Progenitor cell of endocrine pancreas (in vitro differentiated cells): ENCODE measurements around the gene NRP1. TPM values are rescaled to one million over a fixed set of nuclear protein-coding genes. Genes with fewer than 3 reads are reported as not detected.

Experiments
- DNase-seq: peaks from one replicate; pipeline ENCODE4 v3.0.0; 2021; ENCODE audit warnings: low spot score; ENCODE audit not compliant: unreplicated experiment
- H3K27ac Mint-ChIP-seq: 2 replicates; pipeline ENCODE4 v1.8.0; 2021; ENCODE audit warnings: mild to moderate bottlenecking, moderate library complexity, mixed read lengths
- H3K27me3 Mint-ChIP-seq: 2 replicates; pipeline ENCODE4 v1.8.0; 2021; ENCODE audit warnings: mixed read lengths
- H3K36me3 Mint-ChIP-seq: 2 replicates; pipeline ENCODE4 v1.8.0; 2022; ENCODE audit warnings: mixed read lengths; ENCODE audit not compliant: insufficient read depth
- H3K4me1 Mint-ChIP-seq: 2 replicates; pipeline ENCODE4 v1.8.0; 2021; ENCODE audit warnings: low read depth, mixed read lengths
- H3K4me3 Mint-ChIP-seq: 2 replicates; pipeline ENCODE4 v1.8.0; 2021; ENCODE audit warnings: low read depth, mild to moderate bottlenecking, moderate library complexity, mixed read lengths
- H3K9me3 Mint-ChIP-seq: 2 replicates; pipeline ENCODE4 v1.8.0; 2021; ENCODE audit warnings: low read depth, mixed read lengths
- CTCF ChIP-seq: fragments of 200-600 bp; sonication (generic); IDR thresholded peaks from one replicate; pipeline ENCODE4 v1.5.0; 2021; ENCODE audit warnings: antibody characterized with exemption, mild to moderate bottlenecking; ENCODE audit not compliant: unreplicated experiment
- total RNA-seq: library from RNA; stranded (reverse); gene quantifications from 2 replicates; pipeline ENCODE4 v1.2.1, GENCODE V29; 2021

The NRP1 gene
- total RNA-seq, 1 donor from 2014 or later, result 33.4 TPM

- no peaks in the 10 kb centered on the region for H3K9me3 Mint-ChIP-seq
- TF ChIP-seq CTCF, result no peak
- DNase-seq, result no peak
- no peaks in the 10 kb centered on the region for H3K27me3 Mint-ChIP-seq
- peak overlapping the region; percentile 87 for H3K27ac Mint-ChIP-seq
- no peak overlapping the region for H3K4me3 Mint-ChIP-seq
- peaks cover 31% of the 10 kb centered on the region for H3K4me1 Mint-ChIP-seq
- H3K36me3 Mint-ChIP-seq, result no peaks in the 10 kb centered on the region
These were observed 174.3 kb downstream of the NRP1 start for GRCh38 chr10:33160151-33160550.

- no peak overlapping the region for H3K27ac Mint-ChIP-seq
These were observed 177.4 kb downstream of the NRP1 start for GRCh38 chr10:33157103-33157502.

GRCh38 chr10:33155720-33156638, 178.5 kb downstream of the NRP1 start:
- Mint-ChIP-seq H3K27me3 (no peaks in the 10 kb centered on the region), H3K9me3 (no peaks in the 10 kb centered on the region), H3K4me3 (no peak overlapping the region), H3K36me3 (no peaks in the 10 kb centered on the region), H3K4me1 (peaks cover 32% of the 10 kb centered on the region), H3K27ac (no peak overlapping the region)
- TF ChIP-seq CTCF, result peak; percentile 60
- no peak for DNase-seq

More at GRCh38 chr10:33157103-33157502, 177.4 kb downstream of the NRP1 start:
- no peaks in the 10 kb centered on the region for H3K36me3 Mint-ChIP-seq
- no peaks in the 10 kb centered on the region for H3K9me3 Mint-ChIP-seq
- no peak for DNase-seq
- no peak overlapping the region for H3K4me3 Mint-ChIP-seq
- peaks cover 24% of the 10 kb centered on the region for H3K4me1 Mint-ChIP-seq
- no peak for TF ChIP-seq CTCF
- H3K27me3 Mint-ChIP-seq, result no peaks in the 10 kb centered on the region

GRCh38 chr10:33154590-33154989, 179.9 kb downstream of the NRP1 start:
- Mint-ChIP-seq H3K27me3 (no peaks in the 10 kb centered on the region), H3K27ac (no peak overlapping the region), H3K4me1 (peaks cover 32% of the 10 kb centered on the region), H3K9me3 (no peaks in the 10 kb centered on the region), H3K4me3 (no peak overlapping the region), H3K36me3 (no peaks in the 10 kb centered on the region)
- no peak for TF ChIP-seq CTCF
- DNase-seq, result no peak

GRCh38 chr10:33153968-33154327, 180.5 kb downstream of the NRP1 start:
- no peaks in the 10 kb centered on the region for H3K36me3 Mint-ChIP-seq
- no peak overlapping the region for H3K4me3 Mint-ChIP-seq
- H3K9me3 Mint-ChIP-seq, result no peaks in the 10 kb centered on the region
- H3K27me3 Mint-ChIP-seq, result no peaks in the 10 kb centered on the region
- peaks cover 32% of the 10 kb centered on the region for H3K4me1 Mint-ChIP-seq
- DNase-seq, result no peak
- no peak for TF ChIP-seq CTCF
- no peak overlapping the region for H3K27ac Mint-ChIP-seq
